Ascending aorta (tissue), 2 donors: ENCODE data around the gene KDM6A. TPM values are rescaled to one million over a fixed set of nuclear protein-coding genes. Genes with fewer than 3 reads are reported as not detected.
"Not testable (repeated sequence)": the region's sequence is repeated elsewhere in the genome, so short reads cannot be mapped to it uniquely, and the experiment has no call there.

ENCODE experiments used
- DNase-seq, 2 donors: peaks; one replicate each; pipeline ENCODE4 v3.0.0-alpha.2; 2019; ENCODE audit warnings: low spot score in 2 of 2
- H3K27ac ChIP-seq, 2 donors: fragments of 200-600 bp; sonication (generic); one replicate each; pipeline ENCODE4 v1.5.1; 2016 to 2017; ENCODE audit warnings: mild to moderate bottlenecking in 1 of 2
- H3K27me3 ChIP-seq: fragments of 200-600 bp; sonication (generic); one replicate; pipeline ENCODE4 v1.5.1; 2017
- H3K36me3 ChIP-seq, 2 donors: fragments of 200-600 bp; sonication (generic); one replicate each; pipeline ENCODE4 v1.5.1; 2016
- H3K4me1 ChIP-seq, 2 donors: fragments of 200-600 bp; sonication (generic); one replicate each; pipeline ENCODE4 v1.5.1; 2016 to 2017; ENCODE audit warnings: mild to moderate bottlenecking in 1 of 2
- H3K4me3 ChIP-seq, 2 donors: fragments of 200-600 bp; sonication (generic); one replicate each; pipeline ENCODE4 v1.5.1; 2016 to 2017; ENCODE audit warnings: mild to moderate bottlenecking in 1 of 2
- H3K9me3 ChIP-seq, 2 donors: fragments of 200-600 bp; sonication (generic); one replicate each; pipeline ENCODE4 v1.5.1; 2016
- CTCF ChIP-seq, 3 experiments: fragments of 200-600 bp in 2 of 3; fragments of 450-650 bp in 1 of 3; sonication (generic) in 2 of 3; IDR thresholded peaks; one replicate each; pipeline ENCODE4 v1.5.1; 2016 to 2019; ENCODE audit warnings: antibody characterized with exemption in 3 of 3, mild to moderate bottlenecking in 1 of 3, moderate library complexity in 1 of 3
- intact Hi-C: fragments of 100-400 bp; cut with DNase I; formaldehyde crosslinking; loops from one replicate; pipeline ENCODE4 v1.15.1; 2023
- total RNA-seq: library from RNA; depleted of rRNA; stranded (reverse); fragments of >200 nt; gene quantifications from one replicate; pipeline ENCODE4 v1.1.0, GENCODE V29; 2016

Gene KDM6A
- total RNA-seq, 1 donor from 2014 or later = 16.3 TPM

GRCh38 chrX:45063319-45064095, 190.5 kb downstream of the KDM6A start:
- Histone ChIP-seq H3K4me1 (no peaks in the 10 kb centered on the region), H3K9me3 (no peaks in the 10 kb centered on the region), H3K27ac (no peak overlapping the region), H3K36me3 (peaks cover 12 to 53% of the 10 kb centered on the region in 2 donors), H3K27me3 (no peaks in the 10 kb centered on the region), H3K4me3 (no peak overlapping the region)
- TF ChIP-seq CTCF (IDR thresholded peaks at IDR 0.05) = no peak
- intact Hi-C loops = loop anchor here (10.0 kb wide), 1 partner anchor 59 kb away; no protein-coding TSS in a partner anchor
- DNase-seq = no peak

GRCh38 chrX:45068569-45068968, 195.6 kb downstream of the KDM6A start:
- TF ChIP-seq CTCF (IDR thresholded peaks at IDR 0.05) = no peak
- Histone ChIP-seq H3K4me1 (peaks cover 0 to 4% of the 10 kb centered on the region in 2 donors), H3K27me3 (no peaks in the 10 kb centered on the region), H3K9me3 (no peaks in the 10 kb centered on the region), H3K36me3 (peaks cover 13 to 32% of the 10 kb centered on the region in 2 donors), H3K27ac (no peak overlapping the region), H3K4me3 (no peak overlapping the region)
- no peak for DNase-seq
- intact Hi-C loops = loop anchor here (10.0 kb wide), 1 partner anchor 64 kb away; no protein-coding TSS in a partner anchor

- Histone ChIP-seq H3K27ac (no peak overlapping the region), H3K36me3 (peaks cover 3 to 17% of the 10 kb centered on the region in 2 donors), H3K27me3 (no peaks in the 10 kb centered on the region), H3K9me3 (no peaks in the 10 kb centered on the region), H3K4me3 (no peak overlapping the region), H3K4me1 (peaks cover 0 to 4% of the 10 kb centered on the region in 2 donors)
- DNase-seq = no peak
- intact Hi-C loops = loop anchor here (2.0 kb wide), 1 partner anchor 198 kb away; the partner anchor contains the start of gene KDM6A
- TF ChIP-seq CTCF (IDR thresholded peaks at IDR 0.05) = peak; percentile 31 to 66 (median 50)
Observed at GRCh38 chrX:45070116-45071007, 197.4 kb downstream of the KDM6A start.

- H3K27me3 ChIP-seq, H3K27ac ChIP-seq, H3K9me3 ChIP-seq, H3K4me3 ChIP-seq, intact Hi-C loops, H3K4me1 ChIP-seq, DNase-seq: not testable (repeated sequence)
- H3K36me3 ChIP-seq = peaks cover 3 to 22% of the 10 kb centered on the region in 2 donors
Observed at GRCh38 chrX:45073011-45073410, 200.0 kb downstream of the KDM6A start.

GRCh38 chrX:45077748-45078424, 204.9 kb downstream of the KDM6A start:
- no peaks in the 10 kb centered on the region for H3K9me3 ChIP-seq

More at GRCh38 chrX:45077748-45078424, 204.9 kb downstream of the KDM6A start:
- peaks cover 19 to 40% of the 10 kb centered on the region in 2 donors for H3K36me3 ChIP-seq
- H3K27me3 ChIP-seq = no peaks in the 10 kb centered on the region
- intact Hi-C loops = no loop called here
- no peak for TF ChIP-seq CTCF (IDR thresholded peaks at IDR 0.05)
- H3K4me3 ChIP-seq = no peak overlapping the region
- no peaks in the 10 kb centered on the region for H3K4me1 ChIP-seq
- H3K27ac ChIP-seq = no peak overlapping the region
- DNase-seq = no peak
